A549 (cell line): ENCODE results near the gene RBM18. TPM values are rescaled to one million over a fixed set of nuclear protein-coding genes. Genes with fewer than 3 reads are reported as not detected.

Source experiments
- ATAC-seq, 2 experiments: fragments of 200-7000 bp in 1 of 2; fragments of >200 bp in 1 of 2; cut with Nextera tagmentation in 1 of 2; cut with Tn5 transposase in 1 of 2; 3 replicates each; pipeline versions ENCODE4 v1.8.0 to v1.9.1; 2018 to 2020; ENCODE audit warnings: mild to moderate bottlenecking in 1 of 2, moderate library complexity in 1 of 2
- CTCF ChIA-PET: fragments of 300-600 bp; sonication (Branson Sonifier 250); formaldehyde crosslinking; extraction: SDS; loops from one replicate; lab custom pipeline; 2021; ENCODE audit warnings: antibody characterized with exemption, inconsistent platforms; lab: Yijun Ruan, JAX
- POLR2A ChIA-PET: fragments of 350-600 bp; formaldehyde crosslinking; extraction: SDS; loops from one replicate; lab custom pipeline; 2021; ENCODE audit warnings: antibody characterized with exemption, inconsistent platforms; lab: Yijun Ruan, JAX
- DNase-seq, 2 experiments: peaks; one replicate each; pipeline versions ENCODE4 v3.0.0 to v3.0.0-alpha.2; 2011 to 2016; ENCODE audit warnings: low read depth in 1 of 2, low spot score in 1 of 2
- FAIRE-seq: peaks from 2 replicates; lab custom pipeline; 2011; peaks lifted over from hg19 to GRCh38; lab: Jason Lieb, UNC
- H3K27ac ChIP-seq, 2 experiments: fragments of >200 bp; sonication (Bioruptor Twin); formaldehyde crosslinking; 3 replicates each; pipeline ENCODE4 v1.5.1; 2016 to 2017
- H3K4me1 ChIP-seq: fragments of >200 bp; sonication (Bioruptor Twin); formaldehyde crosslinking; 3 replicates; pipeline ENCODE4 v1.6.1; 2016
- H3K4me2 ChIP-seq: fragments of >200 bp; sonication (Bioruptor Twin); formaldehyde crosslinking; 3 replicates; pipeline ENCODE4 v1.6.1; 2016
- H3K4me3 ChIP-seq: fragments of >200 bp; sonication (Bioruptor Twin); formaldehyde crosslinking; 3 replicates; pipeline ENCODE4 v1.5.1; 2016
- H3K9me3 ChIP-seq: fragments of >200 bp; sonication (Bioruptor Twin); formaldehyde crosslinking; 3 replicates; pipeline ENCODE4 v1.6.1; 2016
- BCL3 ChIP-seq: fragments of >200 bp; sonication (Bioruptor Twin); formaldehyde crosslinking; IDR thresholded peaks from 3 replicates; pipeline ENCODE4 v1.6.1; 2016
- BHLHE40 ChIP-seq: IDR thresholded peaks from 2 replicates; pipeline ENCODE4 v1.6.1; 2012; ENCODE audit warnings: low read depth, low read length, inconsistent platforms
- CEBPB ChIP-seq, 2 experiments: fragments of >200 bp in 1 of 2; sonication (Bioruptor Twin) in 1 of 2; formaldehyde crosslinking in 1 of 2; IDR thresholded peaks; 2 replicates each; pipeline ENCODE4 v1.6.1; 2012 to 2016
- EP300 ChIP-seq, 2 experiments: fragments of >200 bp; sonication (Bioruptor Twin); formaldehyde crosslinking; IDR thresholded peaks; 2 replicates in 1 of 2; 3 replicates in 1 of 2; pipeline ENCODE4 v1.6.1; 2016 to 2017
- ESRRA ChIP-seq: fragments of 150-350 bp; IDR thresholded peaks from 2 replicates; pipeline ENCODE4 v1.6.1; 2014; ENCODE audit warnings: mild to moderate bottlenecking, low read length, borderline replicate concordance
- FOSL2 ChIP-seq, 2 experiments: fragments of 450-650 bp in 1 of 2; fragments of >200 bp in 1 of 2; sonication (Bioruptor Twin) in 1 of 2; formaldehyde crosslinking; IDR thresholded peaks; 2 replicates each; pipeline versions ENCODE4 v1.5.0 to v1.6.1; 2016 to 2020; ENCODE audit warnings: mild to moderate bottlenecking in 1 of 2, moderate library complexity in 1 of 2
- GATA3 ChIP-seq: IDR thresholded peaks from 2 replicates; pipeline ENCODE4 v1.6.1; 2012; ENCODE audit warnings: borderline replicate concordance
- HOXA7 ChIP-seq: fragments of 250-450 bp; sonication (Bioruptor Pico); IDR thresholded peaks from 2 replicates; pipeline ENCODE4 v1.5.0; 2020; ENCODE audit warnings: mild to moderate bottlenecking, moderate library complexity
- HOXB13 ChIP-seq: fragments of 250-450 bp; sonication (Bioruptor Pico); IDR thresholded peaks from 2 replicates; pipeline ENCODE4 v1.5.0; 2020; ENCODE audit warnings: low read depth, mild to moderate bottlenecking, moderate library complexity
- HOXB5 ChIP-seq: fragments of 250-450 bp; sonication (Bioruptor Pico); IDR thresholded peaks from 2 replicates; pipeline ENCODE4 v1.5.0; 2020; ENCODE audit warnings: mild to moderate bottlenecking, moderate library complexity
- JUNB ChIP-seq: fragments of >200 bp; sonication (Bioruptor Twin); formaldehyde crosslinking; IDR thresholded peaks from 2 replicates; pipeline ENCODE4 v1.6.1; 2016
- KDM1A ChIP-seq: fragments of 200-600 bp; sonication (generic); IDR thresholded peaks from 2 replicates; pipeline ENCODE4 v1.6.1; 2016; ENCODE audit warnings: low read depth, mild to moderate bottlenecking
- MAFK ChIP-seq: fragments of 450-650 bp; IDR thresholded peaks from 2 replicates; pipeline ENCODE4 v1.6.1; 2014; ENCODE audit not compliant: partially characterized antibody
- NFE2L2 ChIP-seq: fragments of 150-350 bp; conservative IDR thresholded peaks from 2 replicates; pipeline ENCODE4 v1.6.1; 2014; ENCODE audit warnings: low read length
- POLR2AphosphoS2 ChIP-seq: conservative IDR thresholded peaks from 2 replicates; pipeline ENCODE4 v1.6.1; 2012; ENCODE audit warnings: low read length, improper control_type of control experiment, inconsistent platforms
- REST ChIP-seq: fragments of 200-600 bp; sonication (generic); IDR thresholded peaks from 2 replicates; pipeline ENCODE4 v1.6.1; 2016; ENCODE audit warnings: antibody characterized with exemption, mild to moderate bottlenecking, moderate library complexity
- RNF2 ChIP-seq: fragments of 200-600 bp; sonication (generic); IDR thresholded peaks from 2 replicates; pipeline ENCODE4 v1.6.1; 2016; ENCODE audit warnings: low read depth, mild to moderate bottlenecking, antibody characterized with exemption, moderate library complexity, borderline replicate concordance
- SMC3 ChIP-seq: fragments of >200 bp; sonication (Bioruptor Twin); formaldehyde crosslinking; IDR thresholded peaks from 3 replicates; pipeline ENCODE4 v1.6.1; 2018; ENCODE audit warnings: inconsistent platforms
- TFCP2L1 ChIP-seq: fragments of 250-450 bp; sonication (Bioruptor Pico); IDR thresholded peaks from 2 replicates; pipeline ENCODE4 v1.5.0; 2021; ENCODE audit warnings: mild to moderate bottlenecking
- ZC3H11A ChIP-seq: fragments of 450-650 bp; IDR thresholded peaks from 2 replicates; pipeline ENCODE4 v1.6.1; 2014; ENCODE audit warnings: antibody characterized with exemption, mild to moderate bottlenecking
- ZFP36 ChIP-seq: fragments of 450-650 bp; IDR thresholded peaks from 2 replicates; pipeline ENCODE4 v1.6.1; 2014; ENCODE audit warnings: borderline replicate concordance; ENCODE audit not compliant: partially characterized antibody
- ZNF302 ChIP-seq: fragments of 250-450 bp; sonication (Bioruptor Pico); IDR thresholded peaks from 2 replicates; pipeline ENCODE4 v1.9.0; 2021; ENCODE audit warnings: inconsistent platforms, mild to moderate bottlenecking, moderate library complexity
- ZSCAN20 ChIP-seq: fragments of 250-450 bp; sonication (Bioruptor Pico); IDR thresholded peaks from 2 replicates; pipeline ENCODE4 v1.8.0; 2022; ENCODE audit warnings: mild to moderate bottlenecking, moderate library complexity
- WGBS: methylation state at CpG from one replicate; pipeline ENCODE4 v1.1.6; 2017; ENCODE audit errors: missing lambda C conversion rate; 5-methylcytosine and 5-hydroxymethylcytosine counted together
- polyA plus RNA-seq, 4 experiments: library from polyadenylated mRNA; depleted of rRNA in 3 of 4; stranded (reverse); fragments of >200 nt; fragmentation: RNase III in 1 of 4; extraction: RNeasy Plus Mini Kit Qiagen cat#74134 plus additional on column Dnase treatment in 1 of 4; gene quantifications; 2 replicates in 3 of 4; 3 replicates in 1 of 4; pipeline ENCODE4 v1.2.3, GENCODE V29; 2011 to 2017
- TF ChIP-seq, protein P1 (sequence below): fragments of 250-450 bp; sonication (Bioruptor Pico); IDR thresholded peaks from 2 replicates; pipeline ENCODE4 v1.5.0; 2020; ENCODE audit warnings: low read depth, mild to moderate bottlenecking, moderate library complexity
- TF ChIP-seq, protein P2 (sequence below): fragments of >200 bp; sonication (Bioruptor Twin); formaldehyde crosslinking; IDR thresholded peaks from 3 replicates; pipeline ENCODE4 v1.5.1; 2016

Gene RBM18
- polyA plus RNA-seq, 2 of the 4 experiments (the other 2 are of a cell fraction): 13.8 to 52.3 TPM

- ChIA-PET CTCF (no interaction called here), POLR2A (no interaction called here)
- Histone ChIP-seq H3K9me3 (no peaks in the 10 kb centered on the region), H3K4me1 (peaks cover 14% of the 10 kb centered on the region; the same call in 1 of the 3 replicates), H3K4me2 (no peak overlapping the region), H3K27ac (no peak overlapping the region), H3K4me3 (no peak overlapping the region)
- FAIRE-seq (no peak), DNase-seq (no peak), ATAC-seq (0 out of 6 replicates have a peak, but pooled peaks of 1 of the 2 experiments have one; percentile 31)
- 67% methylated on average over 11 of the region's 11 CpGs for WGBS
- no peak for TF ChIP-seq ZFP36
- no peak for TF ChIP-seq POLR2AphosphoS2
- no peak for TF ChIP-seq HOXA7 (CRISPR knock-in tag)
- no peak for TF ChIP-seq MAFK
- no peak for TF ChIP-seq HOXB13
- TF ChIP-seq RNF2: no peak
Measured at GRCh38 chr9:122218071-122218934, 46.3 kb downstream of the RBM18 start.

- Histone ChIP-seq H3K27ac (no peak overlapping the region), H3K4me1 (peaks cover 15% of the 10 kb centered on the region; the same call in 1 of the 3 replicates), H3K9me3 (no peaks in the 10 kb centered on the region), H3K4me2 (no peak overlapping the region), H3K4me3 (no peak overlapping the region)
- ATAC-seq: no peak
- no peak for DNase-seq
- CTCF ChIA-PET: no interaction called here
- no peak for TF ChIP-seq REST
- no peak for TF ChIP-seq GATA3
- TF ChIP-seq BHLHE40: no peak
- no peak for TF ChIP-seq CEBPB (IDR thresholded peaks at IDR 0.05)
- no peak for TF ChIP-seq FOSL2 (IDR thresholded peaks at IDR 0.05)
- TF ChIP-seq FOSL2 (CRISPR knock-in tag; IDR thresholded peaks at IDR 0.05): no peak
- TF ChIP-seq TFCP2L1 (CRISPR knock-in tag): no peak
- TF ChIP-seq SMC3: no peak
- TF ChIP-seq EP300 (IDR thresholded peaks at IDR 0.05): no peak
- TF ChIP-seq JUNB: no peak
- TF ChIP-seq NFE2L2: no peak
- no peak for TF ChIP-seq ZC3H11A
- no peak for TF ChIP-seq ESRRA
- POLR2A ChIA-PET: no interaction called here
- FAIRE-seq: no peak
- WGBS: 69% methylated on average over 4 of the region's 4 CpGs
Measured at GRCh38 chr9:122217640-122218039, 47.0 kb downstream of the RBM18 start.

DNA sequence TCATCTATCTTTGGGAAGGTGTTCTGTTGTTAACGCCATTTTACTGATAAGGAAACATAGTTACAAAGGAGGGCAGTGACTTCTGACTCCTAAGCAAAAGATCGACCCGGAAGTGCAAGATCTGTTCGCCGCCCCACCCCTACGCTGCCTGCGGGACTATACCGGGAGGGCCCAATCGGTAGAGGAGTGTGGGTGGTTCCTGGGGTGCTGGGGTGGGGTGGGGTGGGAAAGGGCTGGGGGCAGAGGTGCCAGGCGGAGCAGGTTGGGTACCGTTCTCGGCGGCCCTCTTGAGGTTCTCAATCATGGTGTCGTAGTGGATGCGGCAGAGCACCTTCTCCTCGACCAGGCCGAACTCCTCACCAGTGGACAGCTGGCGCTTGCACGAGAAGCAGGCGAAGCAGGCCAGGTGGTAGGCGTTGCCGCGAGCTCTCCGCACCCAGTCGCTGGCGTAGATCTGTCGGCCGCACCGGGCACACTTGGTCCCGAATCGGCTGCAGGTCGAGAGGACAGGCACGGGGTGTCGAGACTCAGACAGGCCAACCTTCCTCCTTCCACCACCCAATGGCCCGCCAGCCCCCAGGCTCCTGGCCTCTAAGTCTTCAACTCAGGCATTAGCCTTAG is 47.7 kb downstream of the RBM18 start:
- Histone ChIP-seq H3K9me3 (no peaks in the 10 kb centered on the region), H3K4me2 (no peak overlapping the region), H3K27ac (no peak overlapping the region), H3K4me1 (peaks cover 15% of the 10 kb centered on the region; the same call in 1 of the 3 replicates), H3K4me3 (no peak overlapping the region)
- FAIRE-seq (no peak), ATAC-seq (no peak), DNase-seq (no peak)
- CTCF ChIA-PET: interaction anchor here (1.0 to 1.7 kb wide), 2 partner anchors 9 to 13 kb away, joined by 3 to 6 read pairs; no protein-coding TSS in a partner anchor
- 93% methylated on average over 30 of the region's 35 CpGs for WGBS
- TF ChIP-seq BCL3 (no peak), ZC3H11A (no peak), HOXA7 (CRISPR knock-in tag) (no peak), KDM1A (no peak), ZNF302 (no peak), ZSCAN20 (CRISPR knock-in tag) (no peak), NFE2L2 (no peak), RNF2 (no peak), HOXB5 (CRISPR knock-in tag) (no peak), MAFK (no peak)
- TF ChIP-seq, protein P1, sequence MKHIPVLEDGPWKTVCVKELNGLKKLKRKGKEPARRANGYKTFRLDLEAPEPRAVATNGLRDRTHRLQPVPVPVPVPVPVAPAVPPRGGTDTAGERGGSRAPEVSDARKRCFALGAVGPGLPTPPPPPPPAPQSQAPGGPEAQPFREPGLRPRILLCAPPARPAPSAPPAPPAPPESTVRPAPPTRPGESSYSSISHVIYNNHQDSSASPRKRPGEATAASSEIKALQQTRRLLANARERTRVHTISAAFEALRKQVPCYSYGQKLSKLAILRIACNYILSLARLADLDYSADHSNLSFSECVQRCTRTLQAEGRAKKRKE (CRISPR knock-in tag): no peak
- TF ChIP-seq, protein P2, sequence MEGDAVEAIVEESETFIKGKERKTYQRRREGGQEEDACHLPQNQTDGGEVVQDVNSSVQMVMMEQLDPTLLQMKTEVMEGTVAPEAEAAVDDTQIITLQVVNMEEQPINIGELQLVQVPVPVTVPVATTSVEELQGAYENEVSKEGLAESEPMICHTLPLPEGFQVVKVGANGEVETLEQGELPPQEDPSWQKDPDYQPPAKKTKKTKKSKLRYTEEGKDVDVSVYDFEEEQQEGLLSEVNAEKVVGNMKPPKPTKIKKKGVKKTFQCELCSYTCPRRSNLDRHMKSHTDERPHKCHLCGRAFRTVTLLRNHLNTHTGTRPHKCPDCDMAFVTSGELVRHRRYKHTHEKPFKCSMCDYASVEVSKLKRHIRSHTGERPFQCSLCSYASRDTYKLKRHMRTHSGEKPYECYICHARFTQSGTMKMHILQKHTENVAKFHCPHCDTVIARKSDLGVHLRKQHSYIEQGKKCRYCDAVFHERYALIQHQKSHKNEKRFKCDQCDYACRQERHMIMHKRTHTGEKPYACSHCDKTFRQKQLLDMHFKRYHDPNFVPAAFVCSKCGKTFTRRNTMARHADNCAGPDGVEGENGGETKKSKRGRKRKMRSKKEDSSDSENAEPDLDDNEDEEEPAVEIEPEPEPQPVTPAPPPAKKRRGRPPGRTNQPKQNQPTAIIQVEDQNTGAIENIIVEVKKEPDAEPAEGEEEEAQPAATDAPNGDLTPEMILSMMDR: no peak
- POLR2A ChIA-PET: no interaction called here
